ENCODE results near the gene DUSP11. TPM values are rescaled to one million over a fixed set of nuclear protein-coding genes. Genes with fewer than 3 reads are reported as not detected.

The DUSP11 gene
- total and polyA plus RNA-seq, 2 of the 13 experiments (the other 11 are each of a cell fraction or from before 2014, with no cell fraction given) = 30.5 to 36.2 TPM

DNA sequence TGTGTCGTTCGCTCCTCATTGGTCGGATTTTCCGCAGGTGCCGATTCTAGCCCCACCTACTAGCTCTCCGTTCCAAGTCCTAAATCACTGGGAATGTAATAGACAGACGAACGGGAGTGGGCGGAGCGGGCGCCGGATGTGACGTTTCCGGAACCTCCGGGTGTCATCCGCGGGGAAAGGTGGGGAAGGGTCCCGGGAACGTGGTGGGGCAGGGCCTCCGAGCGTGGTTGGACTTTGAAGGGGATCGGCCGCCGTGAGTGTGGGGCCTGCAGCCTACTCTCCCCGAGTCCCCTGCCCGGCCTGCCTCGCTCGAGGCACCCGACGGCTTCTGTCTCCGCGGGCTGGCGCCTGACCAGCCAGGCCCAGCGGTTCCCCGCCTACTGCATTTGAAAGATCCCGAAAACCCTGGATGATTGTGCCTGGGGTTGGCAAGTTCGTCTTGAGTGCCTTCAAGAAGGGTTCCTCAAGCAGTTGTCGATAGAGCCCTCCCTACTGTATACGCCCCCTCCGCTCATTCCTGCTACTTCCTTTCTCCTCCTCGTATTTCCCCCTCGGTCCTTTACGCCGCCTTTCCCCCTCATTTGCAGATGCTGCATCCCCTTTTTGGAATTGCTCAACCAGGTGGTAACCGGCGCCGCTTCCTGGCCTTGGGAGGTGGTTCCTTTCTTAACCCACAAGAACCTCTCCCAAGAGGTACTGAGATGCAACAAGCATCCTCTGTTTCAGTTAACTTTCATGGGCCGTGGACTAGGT lies 49.1 kb upstream of the DUSP11 start, which contains the start of gene STAMBP (continued):
- TF ChIP-seq NCOA5 (CRISPR knock-in tag; IDR thresholded peaks at IDR 0.05) (no peak), ZNF44 (CRISPR knock-in tag; IDR thresholded peaks at IDR 0.05) (0 out of 2 replicates have a peak, but pooled peaks have one; percentile 33), MAZ (IDR thresholded peaks at IDR 0.05; ENCODE audit: borderline replicate concordance, low read depth, low read length) (no peak; the same call in 1 of the 2 replicates), MAZ (CRISPR knock-in tag; IDR thresholded peaks at IDR 0.05; ENCODE audit: low read depth) (peak; percentile 72; the same call in 1 of the 2 replicates), TSC22D2 (CRISPR knock-in tag; IDR thresholded peaks at IDR 0.05; ENCODE audit: borderline replicate concordance) (0 out of 2 replicates have a peak, but pooled peaks have one; percentile 4), MEIS2 (CRISPR knock-in tag; IDR thresholded peaks at IDR 0.05) (peak; percentile 81; the same call in 1 of the 2 replicates), SMARCC2 (IDR thresholded peaks at IDR 0.05) (no peak), ZNF317 (CRISPR knock-in tag; IDR thresholded peaks at IDR 0.05) (peak; percentile 70; the same call in 1 of the 2 replicates), DNMT3B (CRISPR knock-in tag; conservative IDR thresholded peaks at IDR 0.05) (peak; percentile 47; the same call in 1 of the 2 replicates), ZNF709 (CRISPR knock-in tag; IDR thresholded peaks at IDR 0.05) (peak; percentile 75), AGO2 (optimal IDR thresholded peaks at IDR 0.05; ENCODE audit: low read depth, low read length) (peak; percentile 75), EP300 (IDR thresholded peaks at IDR 0.05; ENCODE audit: low read depth in 2 of 2, low read length in 2 of 2) (0 out of 4 replicates have a peak, but pooled peaks of 1 of the 2 experiments have one; percentile 9), EP300 (CRISPR knock-in tag; IDR thresholded peaks at IDR 0.05; ENCODE audit: borderline replicate concordance) (no peak), ZNF772 (CRISPR knock-in tag; IDR thresholded peaks at IDR 0.05) (peak; percentile 91), BRCA1 (CRISPR knock-in tag; IDR thresholded peaks at IDR 0.05) (no peak; the same call in 1 of the 2 replicates)
- TF ChIP-seq, protein P1, sequence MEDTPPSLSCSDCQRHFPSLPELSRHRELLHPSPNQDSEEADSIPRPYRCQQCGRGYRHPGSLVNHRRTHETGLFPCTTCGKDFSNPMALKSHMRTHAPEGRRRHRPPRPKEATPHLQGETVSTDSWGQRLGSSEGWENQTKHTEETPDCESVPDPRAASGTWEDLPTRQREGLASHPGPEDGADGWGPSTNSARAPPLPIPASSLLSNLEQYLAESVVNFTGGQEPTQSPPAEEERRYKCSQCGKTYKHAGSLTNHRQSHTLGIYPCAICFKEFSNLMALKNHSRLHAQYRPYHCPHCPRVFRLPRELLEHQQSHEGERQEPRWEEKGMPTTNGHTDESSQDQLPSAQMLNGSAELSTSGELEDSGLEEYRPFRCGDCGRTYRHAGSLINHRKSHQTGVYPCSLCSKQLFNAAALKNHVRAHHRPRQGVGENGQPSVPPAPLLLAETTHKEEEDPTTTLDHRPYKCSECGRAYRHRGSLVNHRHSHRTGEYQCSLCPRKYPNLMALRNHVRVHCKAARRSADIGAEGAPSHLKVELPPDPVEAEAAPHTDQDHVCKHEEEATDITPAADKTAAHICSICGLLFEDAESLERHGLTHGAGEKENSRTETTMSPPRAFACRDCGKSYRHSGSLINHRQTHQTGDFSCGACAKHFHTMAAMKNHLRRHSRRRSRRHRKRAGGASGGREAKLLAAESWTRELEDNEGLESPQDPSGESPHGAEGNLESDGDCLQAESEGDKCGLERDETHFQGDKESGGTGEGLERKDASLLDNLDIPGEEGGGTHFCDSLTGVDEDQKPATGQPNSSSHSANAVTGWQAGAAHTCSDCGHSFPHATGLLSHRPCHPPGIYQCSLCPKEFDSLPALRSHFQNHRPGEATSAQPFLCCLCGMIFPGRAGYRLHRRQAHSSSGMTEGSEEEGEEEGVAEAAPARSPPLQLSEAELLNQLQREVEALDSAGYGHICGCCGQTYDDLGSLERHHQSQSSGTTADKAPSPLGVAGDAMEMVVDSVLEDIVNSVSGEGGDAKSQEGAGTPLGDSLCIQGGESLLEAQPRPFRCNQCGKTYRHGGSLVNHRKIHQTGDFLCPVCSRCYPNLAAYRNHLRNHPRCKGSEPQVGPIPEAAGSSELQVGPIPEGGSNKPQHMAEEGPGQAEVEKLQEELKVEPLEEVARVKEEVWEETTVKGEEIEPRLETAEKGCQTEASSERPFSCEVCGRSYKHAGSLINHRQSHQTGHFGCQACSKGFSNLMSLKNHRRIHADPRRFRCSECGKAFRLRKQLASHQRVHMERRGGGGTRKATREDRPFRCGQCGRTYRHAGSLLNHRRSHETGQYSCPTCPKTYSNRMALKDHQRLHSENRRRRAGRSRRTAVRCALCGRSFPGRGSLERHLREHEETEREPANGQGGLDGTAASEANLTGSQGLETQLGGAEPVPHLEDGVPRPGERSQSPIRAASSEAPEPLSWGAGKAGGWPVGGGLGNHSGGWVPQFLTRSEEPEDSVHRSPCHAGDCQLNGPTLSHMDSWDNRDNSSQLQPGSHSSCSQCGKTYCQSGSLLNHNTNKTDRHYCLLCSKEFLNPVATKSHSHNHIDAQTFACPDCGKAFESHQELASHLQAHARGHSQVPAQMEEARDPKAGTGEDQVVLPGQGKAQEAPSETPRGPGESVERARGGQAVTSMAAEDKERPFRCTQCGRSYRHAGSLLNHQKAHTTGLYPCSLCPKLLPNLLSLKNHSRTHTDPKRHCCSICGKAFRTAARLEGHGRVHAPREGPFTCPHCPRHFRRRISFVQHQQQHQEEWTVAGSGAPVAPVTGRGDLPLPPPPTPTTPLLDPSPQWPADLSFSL (CRISPR knock-in tag; IDR thresholded peaks at IDR 0.05) = no peak
- TF ChIP-seq, protein P2, sequence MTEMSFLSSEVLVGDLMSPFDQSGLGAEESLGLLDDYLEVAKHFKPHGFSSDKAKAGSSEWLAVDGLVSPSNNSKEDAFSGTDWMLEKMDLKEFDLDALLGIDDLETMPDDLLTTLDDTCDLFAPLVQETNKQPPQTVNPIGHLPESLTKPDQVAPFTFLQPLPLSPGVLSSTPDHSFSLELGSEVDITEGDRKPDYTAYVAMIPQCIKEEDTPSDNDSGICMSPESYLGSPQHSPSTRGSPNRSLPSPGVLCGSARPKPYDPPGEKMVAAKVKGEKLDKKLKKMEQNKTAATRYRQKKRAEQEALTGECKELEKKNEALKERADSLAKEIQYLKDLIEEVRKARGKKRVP (CRISPR knock-in tag; IDR thresholded peaks at IDR 0.05) = no peak
- TF ChIP-seq, protein P3, sequence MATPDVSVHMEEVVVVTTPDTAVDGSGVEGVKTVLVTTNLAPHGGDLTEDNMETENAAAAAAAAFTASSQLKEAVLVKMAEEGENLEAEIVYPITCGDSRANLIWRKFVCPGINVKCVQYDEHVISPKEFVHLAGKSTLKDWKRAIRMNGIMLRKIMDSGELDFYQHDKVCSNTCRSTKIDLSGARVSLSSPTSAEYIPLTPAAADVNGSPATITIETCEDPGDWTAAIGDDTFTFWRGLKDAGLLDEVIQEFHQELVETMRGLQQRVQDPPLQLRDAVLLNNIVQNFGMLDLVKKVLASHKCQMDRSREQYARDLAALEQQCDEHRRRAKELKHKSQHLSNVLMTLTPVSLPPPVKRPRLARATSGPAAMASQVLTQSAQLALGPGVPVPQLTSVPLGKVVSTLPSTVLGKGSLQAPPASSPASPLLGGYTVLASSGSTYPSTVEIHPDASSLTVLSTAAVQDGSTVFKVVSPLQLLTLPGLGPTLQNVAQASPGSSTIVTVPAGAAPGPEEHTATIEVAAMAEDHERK (CRISPR knock-in tag; IDR thresholded peaks at IDR 0.05; ENCODE audit: low read depth) = no peak; the same call in 1 of the 2 replicates
- TF ChIP-seq, protein P4, sequence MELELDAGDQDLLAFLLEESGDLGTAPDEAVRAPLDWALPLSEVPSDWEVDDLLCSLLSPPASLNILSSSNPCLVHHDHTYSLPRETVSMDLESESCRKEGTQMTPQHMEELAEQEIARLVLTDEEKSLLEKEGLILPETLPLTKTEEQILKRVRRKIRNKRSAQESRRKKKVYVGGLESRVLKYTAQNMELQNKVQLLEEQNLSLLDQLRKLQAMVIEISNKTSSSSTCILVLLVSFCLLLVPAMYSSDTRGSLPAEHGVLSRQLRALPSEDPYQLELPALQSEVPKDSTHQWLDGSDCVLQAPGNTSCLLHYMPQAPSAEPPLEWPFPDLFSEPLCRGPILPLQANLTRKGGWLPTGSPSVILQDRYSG (CRISPR knock-in tag; IDR thresholded peaks at IDR 0.05) = 0 out of 2 replicates have a peak, but pooled peaks have one; percentile 72
